A673 (cell line): ENCODE measurements around the gene ZNF684. TPM values are rescaled to one million over a fixed set of nuclear protein-coding genes. Genes with fewer than 3 reads are reported as not detected.

ENCODE experiments used
- BruUV-seq: library from RNA; stranded (reverse); fragments of 400-500 nt; replicated peaks from 2 replicates; lab custom pipeline; 2021; lab: Mats Ljungman, UMichigan
- CTCF ChIA-PET: fragments of 300-600 bp; sonication (Branson Sonifier 250); formaldehyde crosslinking; loops from one replicate; lab custom pipeline; 2022; ENCODE audit warnings: antibody characterized with exemption; lab: Charles Lee
- POLR2A ChIA-PET: fragments of 300-600 bp; sonication (Branson Sonifier 250); formaldehyde crosslinking; loops from one replicate; lab custom pipeline; 2022; ENCODE audit warnings: antibody characterized with exemption; ENCODE audit not compliant: low non-redundant PET; lab: Charles Lee
- DNase-seq: peaks from one replicate; pipeline ENCODE4 v3.0.0-alpha.2; 2015; ENCODE audit warnings: low spot score
- H3K27ac ChIP-seq: fragments of 200-600 bp; sonication (generic); 2 replicates; pipeline ENCODE4 v1.5.1; 2016; ENCODE audit warnings: mixed run types, low read depth, mild to moderate bottlenecking, mixed read lengths, antibody characterized with exemption, low read length; ENCODE audit not compliant: poor library complexity, severe bottlenecking
- H3K27me3 ChIP-seq: fragments of 200-600 bp; sonication (generic); replicated peaks from 2 replicates; pipeline ENCODE4 v1.6.1; 2017; ENCODE audit warnings: mixed run types, low read depth, mild to moderate bottlenecking, mixed read lengths, antibody characterized with exemption, low read length; ENCODE audit not compliant: insufficient read depth, poor library complexity
- H3K36me3 ChIP-seq: fragments of 200-600 bp; sonication (generic); 2 replicates; pipeline ENCODE4 v1.6.1; 2016; ENCODE audit warnings: mixed run types, mild to moderate bottlenecking, mixed read lengths, antibody characterized with exemption, low read length; ENCODE audit not compliant: insufficient read depth, poor library complexity, severe bottlenecking
- H3K4me1 ChIP-seq: fragments of 200-600 bp; sonication (generic); 2 replicates; pipeline ENCODE4 v1.6.1; 2017; ENCODE audit warnings: mixed run types, mild to moderate bottlenecking, mixed read lengths, antibody characterized with exemption, low read length; ENCODE audit not compliant: insufficient read depth, poor library complexity, severe bottlenecking
- H3K4me3 ChIP-seq: fragments of 200-600 bp; sonication (generic); 2 replicates; pipeline ENCODE4 v1.5.1; 2016; ENCODE audit warnings: low read depth, mixed run types, mild to moderate bottlenecking, mixed read lengths, low read length; ENCODE audit not compliant: poor library complexity, severe bottlenecking
- H3K9me3 ChIP-seq: fragments of 200-600 bp; sonication (generic); 2 replicates; pipeline ENCODE4 v1.6.1; 2016; ENCODE audit warnings: mixed run types, low read depth, mild to moderate bottlenecking, mixed read lengths, antibody characterized with exemption, low read length; ENCODE audit not compliant: poor library complexity, severe bottlenecking
- CTCF ChIP-seq: fragments of 300-800, 200-600 bp; sonication (generic); conservative IDR thresholded peaks from 2 replicates; pipeline ENCODE4 v1.5.1; 2017; ENCODE audit warnings: low read depth, mild to moderate bottlenecking, antibody characterized with exemption, low read length, moderate library complexity, mixed read lengths
- EZH2 ChIP-seq: fragments of 200-600 bp; sonication (generic); IDR thresholded peaks from 2 replicates; pipeline ENCODE4 v1.6.1; 2017; ENCODE audit warnings: borderline replicate concordance, low read depth, mild to moderate bottlenecking, mixed read lengths, antibody characterized with exemption, low read length; ENCODE audit not compliant: poor library complexity, severe bottlenecking
- intact Hi-C: fragments of 100-400 bp; cut with micrococcal nuclease; formaldehyde crosslinking; loops from one replicate; pipeline ENCODE4 v1.10.0; 2022; ENCODE audit not compliant: unreplicated experiment
- total RNA-seq: library from RNA; stranded (reverse); gene quantifications from 2 replicates; pipeline ENCODE4 v1.2.3, GENCODE V29; 2021

ZNF684 gene
- total RNA-seq, 1 experiment from 2014 or later: 11.3 TPM

- POLR2A ChIA-PET: no interaction called here
- H3K4me3 ChIP-seq: no peak overlapping the region
- H3K27me3 ChIP-seq: no peaks in the 10 kb centered on the region
- H3K27ac ChIP-seq: no peak overlapping the region
- H3K36me3 ChIP-seq: no peaks in the 10 kb centered on the region
- no peak for DNase-seq
- no TSS peak for BruUV-seq
- TF ChIP-seq EZH2 (no peak), CTCF (no peak)
- CTCF ChIA-PET: no interaction called here
- peaks cover 12% of the 10 kb centered on the region for H3K4me1 ChIP-seq
- intact Hi-C loops: no loop called here
- no peaks in the 10 kb centered on the region for H3K9me3 ChIP-seq
These were observed 3.2 kb downstream of the ZNF684 start for GRCh38 chr1:40534589-40534988.

GRCh38 chr1:40535732-40536131 is 4.3 kb downstream of the ZNF684 start:
- DNase-seq: no peak

GRCh38 chr1:40539338-40539737 is 7.9 kb downstream of the ZNF684 start:
- Histone ChIP-seq H3K9me3 (no peaks in the 10 kb centered on the region), H3K27ac (no peak overlapping the region), H3K27me3 (no peaks in the 10 kb centered on the region), H3K4me1 (no peaks in the 10 kb centered on the region), H3K36me3 (peaks cover 5% of the 10 kb centered on the region), H3K4me3 (no peak overlapping the region)
- BruUV-seq: no TSS peak
- ChIA-PET POLR2A (no interaction called here), CTCF (no interaction called here)
- intact Hi-C loops: no loop called here
- no peak for TF ChIP-seq EZH2
- TF ChIP-seq CTCF: no peak
- DNase-seq: no peak

More at GRCh38 chr1:40535732-40536131, 4.3 kb downstream of the ZNF684 start:
- no peak for TF ChIP-seq CTCF
- TF ChIP-seq EZH2: no peak
- H3K27me3 ChIP-seq: no peaks in the 10 kb centered on the region
- H3K27ac ChIP-seq: no peak overlapping the region
- BruUV-seq: no TSS peak
- POLR2A ChIA-PET: no interaction called here
- intact Hi-C loops: no loop called here
- no peaks in the 10 kb centered on the region for H3K9me3 ChIP-seq
- no peaks in the 10 kb centered on the region for H3K36me3 ChIP-seq
- CTCF ChIA-PET: no interaction called here
- H3K4me3 ChIP-seq: no peak overlapping the region
- H3K4me1 ChIP-seq: peaks cover 12% of the 10 kb centered on the region
